SK-N-SH treated with all-trans-retinoic acid at 6 μM for 48 hours (cell line): Measurements from ENCODE around the gene WASL.
"Not testable (repeated sequence)": the region's sequence is repeated elsewhere in the genome, so short reads cannot be mapped to it uniquely, and the experiment has no call there.

ENCODE experiments used
- ATAC-seq: fragments of 200-7000 bp; cut with Tn5 transposase; 3 replicates; pipeline ENCODE4 v1.9.1; 2020; ENCODE audit warnings: mild to moderate bottlenecking, moderate library complexity
- ARNTL ChIP-seq: fragments of 450-650 bp; formaldehyde crosslinking; IDR thresholded peaks from 2 replicates; pipeline ENCODE4 v1.5.0; 2020; ENCODE audit warnings: low read depth, mild to moderate bottlenecking, moderate library complexity, borderline replicate concordance
- BACH2 ChIP-seq: fragments of 250-450 bp; sonication (Bioruptor Pico); IDR thresholded peaks from 2 replicates; pipeline ENCODE4 v1.9.0; 2021; ENCODE audit warnings: mild to moderate bottlenecking, borderline replicate concordance
- CSDC2 ChIP-seq: fragments of 250-450 bp; sonication (Bioruptor Pico); IDR thresholded peaks from 2 replicates; pipeline ENCODE4 v1.5.0; 2020; ENCODE audit warnings: mild to moderate bottlenecking, moderate library complexity
- CSRNP3 ChIP-seq: fragments of 250-450 bp; sonication (Bioruptor Pico); IDR thresholded peaks from 2 replicates; pipeline ENCODE4 v1.5.1; 2021; ENCODE audit warnings: mild to moderate bottlenecking, moderate library complexity
- ESRRG ChIP-seq: fragments of 250-450 bp; sonication (Bioruptor Pico); IDR thresholded peaks from 2 replicates; pipeline ENCODE4 v1.6.1; 2021; ENCODE audit warnings: mild to moderate bottlenecking
- ISL1 ChIP-seq: fragments of 250-450 bp; sonication (Bioruptor Pico); IDR thresholded peaks from 2 replicates; pipeline ENCODE4 v2.1.2; 2022; ENCODE audit warnings: mild to moderate bottlenecking, moderate library complexity
- OSR1 ChIP-seq: fragments of 250-450 bp; sonication (Bioruptor Pico); IDR thresholded peaks from 2 replicates; pipeline ENCODE4 v1.8.0; 2022; ENCODE audit warnings: moderate library complexity, mild to moderate bottlenecking, inconsistent platforms
- PPARA ChIP-seq: fragments of 250-450 bp; sonication (Bioruptor Pico); IDR thresholded peaks from 2 replicates; pipeline ENCODE4 v1.5.0; 2020; ENCODE audit warnings: mild to moderate bottlenecking, borderline replicate concordance
- RARB ChIP-seq: fragments of 250-450 bp; sonication (Bioruptor Pico); IDR thresholded peaks from 2 replicates; pipeline ENCODE4 v1.8.0; 2021; ENCODE audit warnings: mild to moderate bottlenecking, moderate library complexity
- SNAI2 ChIP-seq: fragments of 250-450 bp; sonication (Bioruptor Pico); IDR thresholded peaks from 2 replicates; pipeline ENCODE4 v1.5.0; 2020; ENCODE audit warnings: mild to moderate bottlenecking, moderate library complexity
- TCF4 ChIP-seq: fragments of 250-450 bp; sonication (Bioruptor Pico); IDR thresholded peaks from 2 replicates; pipeline ENCODE4 v1.8.0; 2021; ENCODE audit warnings: mild to moderate bottlenecking, moderate library complexity, borderline replicate concordance
- TOX ChIP-seq: fragments of 250-450 bp; sonication (Bioruptor Pico); IDR thresholded peaks from 2 replicates; pipeline ENCODE4 v1.8.0; 2021; ENCODE audit warnings: mild to moderate bottlenecking, moderate library complexity, borderline replicate concordance
- TSHZ2 ChIP-seq: fragments of 250-450 bp; sonication (Bioruptor Pico); IDR thresholded peaks from 2 replicates; pipeline ENCODE4 v1.5.0; 2020; ENCODE audit warnings: mild to moderate bottlenecking, moderate library complexity
- ZC3H10 ChIP-seq: fragments of 250-450 bp; sonication (Bioruptor Pico); IDR thresholded peaks from 2 replicates; pipeline ENCODE4 v1.5.1; 2021; ENCODE audit warnings: mild to moderate bottlenecking, moderate library complexity
- ZFP3 ChIP-seq: fragments of 250-450 bp; sonication (Bioruptor Pico); IDR thresholded peaks from 2 replicates; pipeline ENCODE4 v1.5.0; 2020; ENCODE audit warnings: mild to moderate bottlenecking, moderate library complexity
- ZFP30 ChIP-seq: fragments of 450-650 bp; formaldehyde crosslinking; IDR thresholded peaks from 2 replicates; pipeline ENCODE4 v1.5.0; 2022; ENCODE audit warnings: mild to moderate bottlenecking, moderate library complexity
- ZNF70 ChIP-seq: fragments of 450-650 bp; formaldehyde crosslinking; IDR thresholded peaks from 2 replicates; pipeline ENCODE4 v1.5.0; 2020; ENCODE audit warnings: mild to moderate bottlenecking, moderate library complexity
- TF ChIP-seq, protein P1 (sequence below): fragments of 250-450 bp; sonication (Bioruptor Pico); IDR thresholded peaks from 2 replicates; pipeline ENCODE4 v1.8.0; 2020; ENCODE audit warnings: mild to moderate bottlenecking, moderate library complexity, borderline replicate concordance
- TF ChIP-seq, protein P2 (sequence below): fragments of 250-450 bp; sonication (Bioruptor Pico); IDR thresholded peaks from 2 replicates; pipeline ENCODE4 v1.5.1; 2020; ENCODE audit warnings: low read depth, mild to moderate bottlenecking, moderate library complexity

WASL gene

DNA sequence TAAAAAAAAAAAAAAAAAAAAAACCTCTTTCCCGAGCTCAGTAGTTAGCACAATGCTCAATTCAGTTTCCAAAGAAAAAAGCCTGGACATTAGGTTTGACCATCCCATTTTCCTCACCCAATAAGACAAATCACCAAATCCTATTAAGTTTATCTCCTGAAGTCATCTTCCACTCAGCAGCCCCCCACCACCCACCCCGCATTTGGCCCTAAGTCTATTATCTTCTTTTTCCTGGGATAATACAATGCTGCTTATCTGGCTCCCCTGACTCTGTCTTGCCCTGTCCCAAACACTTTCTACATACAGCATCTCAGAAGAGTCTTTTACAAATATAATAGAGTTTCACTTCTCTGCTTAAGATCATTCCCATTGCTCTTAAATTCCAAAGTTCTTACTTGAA, 110.9 kb downstream of the WASL start:
- TF ChIP-seq ZFP30 (CRISPR knock-in tag) (no peak), ZNF70 (CRISPR knock-in tag) (no peak), SNAI2 (no peak), ZFP3 (CRISPR knock-in tag) (no peak), ISL1 (CRISPR knock-in tag) (no peak), BACH2 (CRISPR knock-in tag) (no peak), ESRRG (CRISPR knock-in tag) (no peak), TOX (CRISPR knock-in tag) (no peak), PPARA (CRISPR knock-in tag) (no peak), TSHZ2 (no peak), ZC3H10 (no peak), RARB (CRISPR knock-in tag) (no peak), OSR1 (CRISPR knock-in tag) (no peak), ARNTL (CRISPR knock-in tag) (no peak), CSRNP3 (no peak)
- TF ChIP-seq, protein P1, sequence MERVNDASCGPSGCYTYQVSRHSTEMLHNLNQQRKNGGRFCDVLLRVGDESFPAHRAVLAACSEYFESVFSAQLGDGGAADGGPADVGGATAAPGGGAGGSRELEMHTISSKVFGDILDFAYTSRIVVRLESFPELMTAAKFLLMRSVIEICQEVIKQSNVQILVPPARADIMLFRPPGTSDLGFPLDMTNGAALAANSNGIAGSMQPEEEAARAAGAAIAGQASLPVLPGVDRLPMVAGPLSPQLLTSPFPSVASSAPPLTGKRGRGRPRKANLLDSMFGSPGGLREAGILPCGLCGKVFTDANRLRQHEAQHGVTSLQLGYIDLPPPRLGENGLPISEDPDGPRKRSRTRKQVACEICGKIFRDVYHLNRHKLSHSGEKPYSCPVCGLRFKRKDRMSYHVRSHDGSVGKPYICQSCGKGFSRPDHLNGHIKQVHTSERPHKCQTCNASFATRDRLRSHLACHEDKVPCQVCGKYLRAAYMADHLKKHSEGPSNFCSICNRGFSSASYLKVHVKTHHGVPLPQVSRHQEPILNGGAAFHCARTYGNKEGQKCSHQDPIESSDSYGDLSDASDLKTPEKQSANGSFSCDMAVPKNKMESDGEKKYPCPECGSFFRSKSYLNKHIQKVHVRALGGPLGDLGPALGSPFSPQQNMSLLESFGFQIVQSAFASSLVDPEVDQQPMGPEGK (CRISPR knock-in tag), result no peak
- TF ChIP-seq, protein P2, sequence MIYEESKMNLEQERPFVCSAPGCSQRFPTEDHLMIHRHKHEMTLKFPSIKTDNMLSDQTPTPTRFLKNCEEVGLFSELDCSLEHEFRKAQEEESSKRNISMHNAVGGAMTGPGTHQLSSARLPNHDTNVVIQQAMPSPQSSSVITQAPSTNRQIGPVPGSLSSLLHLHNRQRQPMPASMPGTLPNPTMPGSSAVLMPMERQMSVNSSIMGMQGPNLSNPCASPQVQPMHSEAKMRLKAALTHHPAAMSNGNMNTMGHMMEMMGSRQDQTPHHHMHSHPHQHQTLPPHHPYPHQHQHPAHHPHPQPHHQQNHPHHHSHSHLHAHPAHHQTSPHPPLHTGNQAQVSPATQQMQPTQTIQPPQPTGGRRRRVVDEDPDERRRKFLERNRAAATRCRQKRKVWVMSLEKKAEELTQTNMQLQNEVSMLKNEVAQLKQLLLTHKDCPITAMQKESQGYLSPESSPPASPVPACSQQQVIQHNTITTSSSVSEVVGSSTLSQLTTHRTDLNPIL (CRISPR knock-in tag), result no peak
- no peak for ATAC-seq

DNA sequence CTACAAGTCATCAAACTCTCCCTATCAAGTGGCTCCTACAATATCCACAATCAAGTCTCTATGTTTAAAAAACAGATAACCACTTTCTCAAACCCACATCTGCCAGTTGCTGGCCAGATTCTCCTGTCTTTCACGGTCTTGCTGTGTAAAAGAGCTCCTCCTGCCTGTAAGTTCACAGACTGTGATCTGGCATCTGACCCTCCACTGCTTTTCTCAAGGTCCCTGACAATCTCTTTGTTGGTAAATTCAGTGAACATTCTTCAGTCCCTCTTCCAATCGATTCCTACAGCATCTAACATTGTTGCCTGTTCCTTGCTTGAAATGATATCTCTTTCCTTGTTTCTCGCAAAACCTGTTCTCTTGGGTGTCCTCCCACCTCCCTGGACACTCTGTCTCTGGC, 111.6 kb downstream of the WASL start:
- peak; percentile 24; the same call in 1 of the 3 replicates for ATAC-seq

GRCh38 chr7:123635551-123636359, 113.0 kb downstream of the WASL start:
- ATAC-seq, result peak; percentile 91
- TF ChIP-seq CSDC2 (CRISPR knock-in tag), result no peak
- no peak for TF ChIP-seq RARB (CRISPR knock-in tag)
- TF ChIP-seq, protein P2 (CRISPR knock-in tag), result no peak
- TF ChIP-seq ARNTL (CRISPR knock-in tag), result no peak

More for the DNA sequence above, 111.6 kb downstream of the WASL start:
- TF ChIP-seq CSRNP3, result no peak
- no peak for TF ChIP-seq PPARA (CRISPR knock-in tag)
- TF ChIP-seq TCF4 (CRISPR knock-in tag), result no peak

DNA sequence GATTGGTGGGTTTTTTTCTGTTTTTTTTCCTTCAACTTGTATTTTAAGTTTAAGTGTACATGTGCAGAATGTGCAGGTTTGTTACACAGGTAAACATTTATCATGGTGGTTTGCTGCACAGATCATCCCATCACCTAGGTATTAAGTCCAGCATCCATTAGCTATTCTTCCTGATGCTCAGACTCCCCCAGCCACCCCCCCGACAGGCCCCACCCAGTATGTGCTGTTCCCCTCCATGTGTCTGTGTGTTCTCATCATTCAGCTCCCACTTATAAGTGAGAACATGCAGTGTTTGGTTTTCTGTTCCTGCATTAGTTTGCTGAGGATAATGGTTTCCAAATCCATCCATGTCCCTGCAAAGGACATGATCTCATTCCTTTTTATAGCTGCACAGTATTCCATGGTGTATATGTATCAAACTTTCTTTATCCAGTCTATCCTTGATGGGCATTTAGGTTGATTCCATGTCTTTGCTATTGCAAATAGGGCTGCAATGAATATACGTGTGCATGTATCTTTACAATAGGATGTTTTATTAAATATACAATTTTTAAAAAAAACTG, 114.7 kb downstream of the WASL start:
- ATAC-seq, result not testable (repeated sequence)
